HEK293 (cell line): ENCODE data around the gene WWOX.
A peak's percentile ranks its signal among the peaks of the same experiment; 100 is the strongest.
"Not testable (repeated sequence)": the region's sequence is repeated elsewhere in the genome, so short reads cannot be mapped to it uniquely, and the experiment has no call there.

Experiments
- CTCF ChIA-PET: fragments of 350-600 bp; formaldehyde crosslinking; extraction: SDS; loops from one replicate; lab custom pipeline; 2021; ENCODE audit warnings: antibody characterized with exemption; lab: Yijun Ruan, JAX
- POLR2A ChIA-PET: fragments of 300-600 bp; formaldehyde crosslinking; extraction: SDS; loops from one replicate; lab custom pipeline; 2020; ENCODE audit warnings: antibody characterized with exemption, inconsistent platforms; lab: Yijun Ruan, JAX
- H3K27ac ChIP-seq: fragments of 200-500 bp; sonication (Bioruptor generic); 2 replicates; pipeline ENCODE4 v1.5.1; 2014; ENCODE audit warnings: low read depth, low read length, control low read depth, inconsistent platforms; ENCODE audit errors: extremely low read depth
- H3K36me3 ChIP-seq, 2 experiments: fragments of 200-500 bp in 1 of 2; sonication (Bioruptor generic) in 1 of 2; 1 replicate in 1 of 2; 2 replicates in 1 of 2; pipeline ENCODE4 v1.5.1; 2014 to 2017; ENCODE audit warnings: inconsistent platforms in 2 of 2, low read length in 2 of 2; ENCODE audit not compliant: control insufficient read depth in 2 of 2, insufficient read depth in 1 of 2
- H3K4me1 ChIP-seq: fragments of 200-500 bp; sonication (Bioruptor generic); 2 replicates; pipeline ENCODE4 v1.5.1; 2014; ENCODE audit warnings: mild to moderate bottlenecking, low read length, inconsistent platforms; ENCODE audit not compliant: control insufficient read depth, insufficient read depth
- H3K4me3 ChIP-seq: 2 replicates; pipeline ENCODE4 v1.5.1; 2011; ENCODE audit warnings: low read depth, mild to moderate bottlenecking, control low read depth, low read length, moderate library complexity
- H3K9me3 ChIP-seq: fragments of 200-500 bp; sonication (Bioruptor generic); 2 replicates; pipeline ENCODE4 v1.5.1; 2014; ENCODE audit warnings: low read depth, low read length, inconsistent platforms; ENCODE audit not compliant: control insufficient read depth, insufficient read depth
- GLI4 ChIP-seq: fragments of 450-650 bp; formaldehyde crosslinking; IDR thresholded peaks from 2 replicates; pipeline ENCODE4 v1.5.1; 2016; ENCODE audit warnings: missing biosample characterization, missing genetic modification characterization
- HOXA7 ChIP-seq: sonication (generic); formaldehyde crosslinking; IDR thresholded peaks from 2 replicates; pipeline ENCODE4 v1.8.1; 2022; ENCODE audit warnings: missing genetic modification reagents, borderline replicate concordance
- ZBTB20 ChIP-seq: fragments of 450-650 bp; formaldehyde crosslinking; IDR thresholded peaks from 2 replicates; pipeline ENCODE4 v1.5.1; 2016; ENCODE audit warnings: missing biosample characterization, missing genetic modification characterization
- ZBTB8A ChIP-seq: fragments of 450-650 bp; formaldehyde crosslinking; IDR thresholded peaks from 2 replicates; pipeline ENCODE4 v1.5.1; 2016; ENCODE audit warnings: missing biosample characterization, missing genetic modification characterization
- ZNF146 ChIP-seq: fragments of 450-650 bp; formaldehyde crosslinking; IDR thresholded peaks from 2 replicates; pipeline ENCODE4 v1.5.1; 2016; ENCODE audit warnings: missing biosample characterization, missing genetic modification characterization
- ZNF16 ChIP-seq: fragments of 450-650 bp; formaldehyde crosslinking; IDR thresholded peaks from 2 replicates; pipeline ENCODE4 v1.5.1; 2016; ENCODE audit warnings: low read depth, missing biosample characterization, missing genetic modification characterization
- ZNF501 ChIP-seq: fragments of 450-650 bp; formaldehyde crosslinking; IDR thresholded peaks from 2 replicates; pipeline ENCODE4 v1.5.1; 2016; ENCODE audit warnings: missing biosample characterization, missing genetic modification characterization
- TF ChIP-seq, protein P1 (sequence below): fragments of 450-650 bp; formaldehyde crosslinking; IDR thresholded peaks from 2 replicates; pipeline ENCODE4 v1.5.1; 2016; ENCODE audit warnings: missing biosample characterization, missing genetic modification characterization, low read depth
- TF ChIP-seq, protein P2 (sequence below): fragments of 450-650 bp; formaldehyde crosslinking; IDR thresholded peaks from 2 replicates; pipeline ENCODE4 v1.5.1; 2017; ENCODE audit warnings: missing biosample characterization, missing genetic modification characterization
- TF ChIP-seq, protein P3 (sequence below): fragments of 450-650 bp; formaldehyde crosslinking; IDR thresholded peaks from 2 replicates; pipeline ENCODE4 v1.5.1; 2016; ENCODE audit warnings: missing biosample characterization, missing genetic modification characterization, borderline replicate concordance
- TF ChIP-seq, protein P4 (sequence below): fragments of 450-650 bp; IDR thresholded peaks from 2 replicates; pipeline ENCODE4 v1.5.1; 2018; ENCODE audit warnings: missing biosample characterization, mild to moderate bottlenecking, missing genetic modification characterization

WWOX gene

DNA sequence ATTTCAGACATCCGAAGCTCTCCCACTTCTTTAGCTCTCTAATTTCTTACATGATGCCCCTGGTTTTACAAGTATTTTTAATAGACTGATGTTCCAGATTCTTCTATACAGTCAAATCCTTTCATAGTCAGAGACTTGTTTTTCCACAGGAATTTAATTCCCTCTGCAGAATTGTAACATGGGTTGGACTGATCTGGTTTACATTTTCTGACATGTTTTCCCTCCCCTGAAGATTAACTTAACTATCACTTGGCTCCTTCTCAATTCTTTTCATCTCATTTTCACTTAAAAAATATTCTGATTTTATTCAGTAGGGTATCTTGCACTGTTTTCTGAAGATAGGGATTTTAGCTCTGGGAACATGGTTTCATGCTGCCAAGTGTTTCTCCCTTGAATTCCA is 1148.9 kb downstream of the WWOX start:
- Histone ChIP-seq H3K4me3 (no peak overlapping the region), H3K9me3 (no peaks in the 10 kb centered on the region), H3K36me3 (no peaks in the 10 kb centered on the region), H3K27ac (no peak overlapping the region), H3K4me1 (0 out of 2 replicates have a peak, but pooled peaks cover 3% of the 10 kb centered on the region)
- ChIA-PET CTCF (interaction anchor here (0.6 to 1.0 kb wide), 2 partner anchors 13 to 1239 kb away, joined by 3 to 5 read pairs; no protein-coding TSS in a partner anchor), POLR2A (no interaction called here)
- TF ChIP-seq GLI4 (tag by site-specific recombination) (no peak), ZNF146 (tag by site-specific recombination) (no peak), ZBTB8A (tag by site-specific recombination) (no peak), ZNF16 (tag by site-specific recombination) (no peak)
- TF ChIP-seq, protein P1, sequence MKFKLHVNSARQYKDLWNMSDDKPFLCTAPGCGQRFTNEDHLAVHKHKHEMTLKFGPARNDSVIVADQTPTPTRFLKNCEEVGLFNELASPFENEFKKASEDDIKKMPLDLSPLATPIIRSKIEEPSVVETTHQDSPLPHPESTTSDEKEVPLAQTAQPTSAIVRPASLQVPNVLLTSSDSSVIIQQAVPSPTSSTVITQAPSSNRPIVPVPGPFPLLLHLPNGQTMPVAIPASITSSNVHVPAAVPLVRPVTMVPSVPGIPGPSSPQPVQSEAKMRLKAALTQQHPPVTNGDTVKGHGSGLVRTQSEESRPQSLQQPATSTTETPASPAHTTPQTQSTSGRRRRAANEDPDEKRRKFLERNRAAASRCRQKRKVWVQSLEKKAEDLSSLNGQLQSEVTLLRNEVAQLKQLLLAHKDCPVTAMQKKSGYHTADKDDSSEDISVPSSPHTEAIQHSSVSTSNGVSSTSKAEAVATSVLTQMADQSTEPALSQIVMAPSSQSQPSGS (tag by site-specific recombination), result no peak

DNA sequence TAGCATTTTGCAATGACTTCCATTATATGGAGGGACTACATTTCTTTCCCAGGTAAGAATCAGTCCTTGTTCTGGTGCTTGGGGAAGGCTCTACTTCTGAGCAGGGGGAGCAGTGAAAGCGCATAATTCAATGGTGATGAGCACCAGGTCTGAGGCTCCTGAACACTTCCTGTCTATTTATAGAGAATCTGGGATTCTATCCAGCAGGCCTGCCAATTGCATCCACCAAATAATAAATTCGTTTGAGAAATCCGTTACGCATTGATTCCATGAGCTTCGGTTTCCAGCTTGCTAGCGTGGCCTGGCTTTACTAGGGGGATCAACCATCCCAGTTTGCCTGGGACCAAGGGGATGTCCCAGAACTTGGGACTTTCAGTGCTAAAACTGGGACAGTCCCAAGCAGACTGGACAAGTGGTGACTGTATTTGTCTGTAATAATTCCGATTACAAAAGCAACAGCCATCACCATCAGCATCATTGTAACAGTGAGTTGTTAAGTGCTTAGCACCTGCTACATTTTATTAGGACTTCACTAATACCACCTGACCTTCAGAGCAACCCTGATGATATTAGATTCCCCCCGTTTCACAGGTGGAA is 1151.1 kb downstream of the WWOX start:
- Histone ChIP-seq H3K4me3 (no peak overlapping the region), H3K36me3 (no peaks in the 10 kb centered on the region), H3K4me1 (0 out of 2 replicates have a peak, but pooled peaks cover 3% of the 10 kb centered on the region), H3K9me3 (no peaks in the 10 kb centered on the region), H3K27ac (no peak overlapping the region)
- TF ChIP-seq, protein P2, sequence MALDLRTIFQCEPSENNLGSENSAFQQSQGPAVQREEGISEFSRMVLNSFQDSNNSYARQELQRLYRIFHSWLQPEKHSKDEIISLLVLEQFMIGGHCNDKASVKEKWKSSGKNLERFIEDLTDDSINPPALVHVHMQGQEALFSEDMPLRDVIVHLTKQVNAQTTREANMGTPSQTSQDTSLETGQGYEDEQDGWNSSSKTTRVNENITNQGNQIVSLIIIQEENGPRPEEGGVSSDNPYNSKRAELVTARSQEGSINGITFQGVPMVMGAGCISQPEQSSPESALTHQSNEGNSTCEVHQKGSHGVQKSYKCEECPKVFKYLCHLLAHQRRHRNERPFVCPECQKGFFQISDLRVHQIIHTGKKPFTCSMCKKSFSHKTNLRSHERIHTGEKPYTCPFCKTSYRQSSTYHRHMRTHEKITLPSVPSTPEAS (tag by site-specific recombination), result no peak
- CTCF ChIA-PET, result interaction anchor here (0.7 kb wide), 1 partner anchor 10 kb away, joined by 3 read pairs; no protein-coding TSS in a partner anchor
- POLR2A ChIA-PET, result no interaction called here

DNA sequence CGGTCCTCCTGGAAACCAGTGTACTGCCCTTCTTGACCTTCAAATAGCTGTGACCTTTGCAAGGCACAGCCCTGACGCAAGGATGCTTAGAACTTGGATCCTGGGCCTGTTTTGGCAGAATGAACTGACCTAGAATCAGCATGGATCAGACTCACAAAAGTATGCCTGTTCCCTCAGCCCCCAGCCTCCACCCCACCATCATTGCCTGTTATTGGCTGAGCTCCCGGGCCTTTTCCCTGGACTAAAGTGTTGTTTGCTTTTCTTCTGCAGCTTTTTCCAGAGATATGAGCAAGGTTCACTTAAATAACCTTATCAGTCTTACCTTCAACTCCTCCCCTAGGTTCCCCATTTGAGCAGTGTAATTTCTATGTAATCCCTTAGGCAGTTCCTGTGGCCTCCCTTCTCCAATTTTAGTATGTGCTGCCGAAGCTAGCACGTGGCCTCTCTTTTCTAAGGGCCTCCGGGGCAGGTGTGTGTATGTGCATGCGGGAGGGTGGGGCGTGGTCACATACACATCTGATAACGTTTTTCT is 1153.7 kb downstream of the WWOX start:
- H3K4me1 ChIP-seq, result 0 out of 2 replicates have a peak, but pooled peaks cover 3% of the 10 kb centered on the region
- H3K36me3 ChIP-seq, result no peaks in the 10 kb centered on the region
- H3K4me3 ChIP-seq, result no peak overlapping the region
- peak; percentile 75 for TF ChIP-seq ZBTB20 (tag by site-specific recombination)
- TF ChIP-seq, protein P3, sequence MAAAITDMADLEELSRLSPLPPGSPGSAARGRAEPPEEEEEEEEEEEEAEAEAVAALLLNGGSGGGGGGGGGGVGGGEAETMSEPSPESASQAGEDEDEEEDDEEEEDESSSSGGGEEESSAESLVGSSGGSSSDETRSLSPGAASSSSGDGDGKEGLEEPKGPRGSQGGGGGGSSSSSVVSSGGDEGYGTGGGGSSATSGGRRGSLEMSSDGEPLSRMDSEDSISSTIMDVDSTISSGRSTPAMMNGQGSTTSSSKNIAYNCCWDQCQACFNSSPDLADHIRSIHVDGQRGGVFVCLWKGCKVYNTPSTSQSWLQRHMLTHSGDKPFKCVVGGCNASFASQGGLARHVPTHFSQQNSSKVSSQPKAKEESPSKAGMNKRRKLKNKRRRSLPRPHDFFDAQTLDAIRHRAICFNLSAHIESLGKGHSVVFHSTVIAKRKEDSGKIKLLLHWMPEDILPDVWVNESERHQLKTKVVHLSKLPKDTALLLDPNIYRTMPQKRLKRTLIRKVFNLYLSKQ (tag by site-specific recombination), result no peak
- no peaks in the 10 kb centered on the region for H3K9me3 ChIP-seq
- POLR2A ChIA-PET, result no interaction called here
- H3K27ac ChIP-seq, result no peak overlapping the region
- CTCF ChIA-PET, result interaction anchor here (0.6 to 0.7 kb wide), 2 partner anchors 10 to 157 kb away, joined by 3 read pairs; no protein-coding TSS in a partner anchor

DNA sequence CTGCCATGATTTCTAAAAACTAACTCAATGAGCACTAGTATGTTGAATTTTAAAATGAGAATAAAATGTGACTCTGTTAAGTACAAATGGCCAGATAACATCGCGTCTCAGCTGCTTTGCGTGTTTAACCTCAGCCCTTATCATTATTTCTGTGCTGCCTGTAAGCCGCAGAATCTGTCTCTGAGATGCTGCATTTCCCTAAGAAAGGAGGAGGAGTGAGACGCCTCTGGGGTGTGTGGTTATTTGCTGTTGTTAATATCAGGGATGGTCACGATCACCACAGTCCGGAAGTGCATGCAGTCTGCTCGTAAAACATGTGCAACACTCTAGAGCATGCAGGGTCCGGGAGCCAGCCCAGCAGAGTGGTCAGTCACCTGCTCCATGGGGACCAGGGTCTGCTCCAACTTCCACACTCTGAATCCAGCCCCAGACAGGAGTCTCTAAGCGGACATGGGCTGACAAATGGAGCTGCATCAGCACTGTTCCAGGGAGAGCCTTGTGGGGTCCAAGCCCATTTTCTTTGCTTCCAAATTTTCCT is 1158.6 kb downstream of the WWOX start:
- Histone ChIP-seq H3K9me3 (no peaks in the 10 kb centered on the region), H3K36me3 (no peaks in the 10 kb centered on the region), H3K4me3 (no peak overlapping the region), H3K4me1 (0 out of 2 replicates have a peak, but pooled peaks cover 1% of the 10 kb centered on the region), H3K27ac (no peak overlapping the region)
- TF ChIP-seq HOXA7 (CRISPR knock-in tag) (no peak), ZNF501 (tag by site-specific recombination) (no peak)
- TF ChIP-seq, protein P4, sequence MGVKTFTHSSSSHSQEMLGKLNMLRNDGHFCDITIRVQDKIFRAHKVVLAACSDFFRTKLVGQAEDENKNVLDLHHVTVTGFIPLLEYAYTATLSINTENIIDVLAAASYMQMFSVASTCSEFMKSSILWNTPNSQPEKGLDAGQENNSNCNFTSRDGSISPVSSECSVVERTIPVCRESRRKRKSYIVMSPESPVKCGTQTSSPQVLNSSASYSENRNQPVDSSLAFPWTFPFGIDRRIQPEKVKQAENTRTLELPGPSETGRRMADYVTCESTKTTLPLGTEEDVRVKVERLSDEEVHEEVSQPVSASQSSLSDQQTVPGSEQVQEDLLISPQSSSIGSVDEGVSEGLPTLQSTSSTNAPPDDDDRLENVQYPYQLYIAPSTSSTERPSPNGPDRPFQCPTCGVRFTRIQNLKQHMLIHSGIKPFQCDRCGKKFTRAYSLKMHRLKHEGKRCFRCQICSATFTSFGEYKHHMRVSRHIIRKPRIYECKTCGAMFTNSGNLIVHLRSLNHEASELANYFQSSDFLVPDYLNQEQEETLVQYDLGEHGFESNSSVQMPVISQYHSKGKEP (tag by site-specific recombination), result peak; percentile 80
- ChIA-PET CTCF (interaction anchor here (0.5 kb wide), 1 partner anchor 147 kb away, joined by 3 read pairs; no protein-coding TSS in a partner anchor), POLR2A (no interaction called here)

DNA sequence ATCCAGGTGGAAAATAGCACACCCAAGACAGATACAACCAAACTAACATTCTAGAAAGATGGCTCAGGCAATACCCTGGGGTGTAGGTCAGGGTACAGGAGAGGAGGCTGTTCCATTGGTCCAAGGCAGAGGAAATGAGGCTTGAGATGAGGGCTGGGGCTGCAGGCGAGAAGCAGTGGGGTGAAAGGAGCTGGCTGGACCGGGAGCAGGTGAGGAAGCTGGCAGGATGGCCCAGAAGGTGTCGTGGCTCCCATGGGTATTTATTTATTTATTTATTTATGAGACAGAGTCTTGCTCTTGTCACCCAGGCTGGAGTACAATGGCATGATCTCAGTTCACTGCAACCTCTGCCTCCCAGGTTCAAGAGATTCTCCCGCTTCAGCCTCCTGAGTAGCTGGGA is 1161.4 kb downstream of the WWOX start:
- CTCF ChIA-PET, result interaction anchor here (0.6 to 1.8 kb wide), 6 partner anchors 10 to 999 kb away, joined by 3 to 5 read pairs (median 4); no protein-coding TSS in a partner anchor
- H3K4me3 ChIP-seq, H3K4me1 ChIP-seq, H3K9me3 ChIP-seq, H3K36me3 ChIP-seq, POLR2A ChIA-PET, H3K27ac ChIP-seq: not testable (repeated sequence)
